Cardiac muscle cell (in vitro differentiated cells and primary cell): ENCODE results near the gene BMPR1A. TPM values are rescaled to one million over a fixed set of nuclear protein-coding genes. Genes with fewer than 3 reads are reported as not detected.
"Not testable (repeated sequence)": the region's sequence is repeated elsewhere in the genome, so short reads cannot be mapped to it uniquely, and the experiment has no call there.

Source experiments
- DNase-seq, 2 donors: peaks; one replicate each; pipeline versions ENCODE4 v3.0.0 to v3.0.0-alpha.2; 2010 to 2017; ENCODE audit warnings: low read depth in 1 of 2, low spot score in 1 of 2
- H3K27ac ChIP-seq: fragments of 200-600 bp; sonication (generic); 2 replicates; pipeline ENCODE4 v1.5.1; 2016
- H3K27me3 ChIP-seq: fragments of 200-600 bp; sonication (generic); 2 replicates; pipeline ENCODE4 v1.6.0; 2016; ENCODE audit warnings: control low read depth
- H3K36me3 ChIP-seq: fragments of 200-600 bp; sonication (generic); 2 replicates; pipeline ENCODE4 v1.5.1; 2016; ENCODE audit warnings: control low read depth
- H3K4me1 ChIP-seq: fragments of 200-600 bp; sonication (generic); 2 replicates; pipeline ENCODE4 v1.8.1; 2017; ENCODE audit warnings: low read depth, mild to moderate bottlenecking, mixed run types
- H3K4me3 ChIP-seq: fragments of 200-600 bp; sonication (generic); 2 replicates; pipeline ENCODE4 v1.5.1; 2016; ENCODE audit warnings: mild to moderate bottlenecking
- H3K9me3 ChIP-seq: fragments of 200-600 bp; sonication (generic); 2 replicates; pipeline ENCODE4 v1.5.1; 2017; ENCODE audit warnings: low read depth, mild to moderate bottlenecking, control low read depth
- polyA plus RNA-seq: library from polyadenylated mRNA; unstranded; fragments of >200 nt; fragmentation: Nextera tagmentation; extraction: Ambion mirVana; gene quantifications from 2 replicates; pipeline ENCODE4 v1.2.1, GENCODE V29; 2016
- total RNA-seq: library from RNA; depleted of rRNA; stranded (reverse); fragments of >200 nt; gene quantifications from 2 replicates; pipeline ENCODE4 v1.2.3, GENCODE V29; 2016
- TF ChIP-seq, protein P1 (sequence below): IDR thresholded peaks from 2 replicates; pipeline ENCODE4 v1.5.1; 2012; ENCODE audit warnings: low read depth, mild to moderate bottlenecking, low read length

BMPR1A gene
- total and polyA plus RNA-seq, 2 experiments from 2014 or later = 35.6 to 39.4 TPM

DNA sequence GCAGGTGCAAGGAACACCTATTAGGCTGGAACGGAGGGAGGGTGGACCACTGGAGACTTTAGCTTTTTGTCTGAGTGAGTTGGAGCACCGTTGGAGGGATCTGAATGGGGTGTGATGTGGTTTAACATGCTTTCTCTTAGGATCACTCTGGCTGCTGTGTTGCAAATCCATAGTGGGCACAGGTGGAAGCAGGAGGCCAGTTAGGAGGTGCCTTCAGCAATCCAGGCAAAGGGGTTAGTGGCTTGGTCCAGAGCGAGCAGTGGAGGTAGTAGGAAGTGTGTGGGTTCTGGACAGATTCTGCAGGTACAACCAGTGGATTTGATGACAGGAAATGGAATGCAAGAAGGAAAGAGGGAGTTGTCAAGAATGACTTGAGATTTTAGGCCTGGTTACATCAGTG lies 106.0 kb downstream of the BMPR1A start:
- H3K9me3 ChIP-seq = no peaks in the 10 kb centered on the region
- TF ChIP-seq, protein P1, sequence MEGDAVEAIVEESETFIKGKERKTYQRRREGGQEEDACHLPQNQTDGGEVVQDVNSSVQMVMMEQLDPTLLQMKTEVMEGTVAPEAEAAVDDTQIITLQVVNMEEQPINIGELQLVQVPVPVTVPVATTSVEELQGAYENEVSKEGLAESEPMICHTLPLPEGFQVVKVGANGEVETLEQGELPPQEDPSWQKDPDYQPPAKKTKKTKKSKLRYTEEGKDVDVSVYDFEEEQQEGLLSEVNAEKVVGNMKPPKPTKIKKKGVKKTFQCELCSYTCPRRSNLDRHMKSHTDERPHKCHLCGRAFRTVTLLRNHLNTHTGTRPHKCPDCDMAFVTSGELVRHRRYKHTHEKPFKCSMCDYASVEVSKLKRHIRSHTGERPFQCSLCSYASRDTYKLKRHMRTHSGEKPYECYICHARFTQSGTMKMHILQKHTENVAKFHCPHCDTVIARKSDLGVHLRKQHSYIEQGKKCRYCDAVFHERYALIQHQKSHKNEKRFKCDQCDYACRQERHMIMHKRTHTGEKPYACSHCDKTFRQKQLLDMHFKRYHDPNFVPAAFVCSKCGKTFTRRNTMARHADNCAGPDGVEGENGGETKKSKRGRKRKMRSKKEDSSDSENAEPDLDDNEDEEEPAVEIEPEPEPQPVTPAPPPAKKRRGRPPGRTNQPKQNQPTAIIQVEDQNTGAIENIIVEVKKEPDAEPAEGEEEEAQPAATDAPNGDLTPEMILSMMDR = no peak

GRCh38 chr10:86862786-86863483 lies 106.5 kb downstream of the BMPR1A start:
- Histone ChIP-seq H3K36me3 (no peaks in the 10 kb centered on the region), H3K27me3 (no peaks in the 10 kb centered on the region), H3K27ac (peak overlapping the region; percentile 93), H3K9me3 (no peaks in the 10 kb centered on the region), H3K4me1 (peaks cover 51% of the 10 kb centered on the region), H3K4me3 (no peak overlapping the region)
- TF ChIP-seq, protein P1 = no peak
- DNase-seq = no peak

More for the DNA sequence above, 106.0 kb downstream of the BMPR1A start:
- no peak for DNase-seq
- Histone ChIP-seq H3K27ac (peak overlapping the region; percentile 93), H3K4me3 (no peak overlapping the region), H3K4me1 (peaks cover 45% of the 10 kb centered on the region), H3K36me3 (no peaks in the 10 kb centered on the region), H3K27me3 (no peaks in the 10 kb centered on the region)

DNA sequence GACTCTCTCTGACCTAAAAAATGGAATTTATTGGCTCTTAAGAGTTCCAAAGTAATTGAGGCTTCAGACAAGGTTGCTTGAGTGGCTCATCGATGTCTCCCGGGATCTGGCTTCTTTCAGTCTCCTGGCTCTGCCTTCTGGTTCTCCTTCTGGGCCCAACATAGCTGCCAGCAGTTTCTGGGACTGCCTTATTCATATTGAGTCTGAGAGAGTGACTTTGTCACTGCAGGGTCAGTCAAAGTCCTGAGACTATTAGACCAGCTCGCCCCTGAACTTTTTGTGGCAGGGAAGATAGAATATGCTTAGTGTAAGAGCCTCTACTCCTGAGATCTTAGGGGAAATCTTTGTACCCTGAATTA lies 107.0 kb downstream of the BMPR1A start:
- H3K4me3 ChIP-seq = no peak overlapping the region
- peak overlapping the region; percentile 93 for H3K27ac ChIP-seq
- H3K36me3 ChIP-seq = no peaks in the 10 kb centered on the region
- H3K27me3 ChIP-seq = no peaks in the 10 kb centered on the region
- DNase-seq = peak in 1 of 2 donors; percentile 46
- TF ChIP-seq, protein P1 = no peak
- H3K4me1 ChIP-seq = peaks cover 56% of the 10 kb centered on the region
- no peaks in the 10 kb centered on the region for H3K9me3 ChIP-seq

GRCh38 chr10:86865011-86865811 lies 108.8 kb downstream of the BMPR1A start:
- H3K27me3 ChIP-seq, H3K4me3 ChIP-seq, H3K9me3 ChIP-seq, DNase-seq, H3K36me3 ChIP-seq: not testable (repeated sequence)
- Histone ChIP-seq H3K4me1 (peaks cover 62% of the 10 kb centered on the region), H3K27ac (peak overlapping the region; percentile 93)

DNA sequence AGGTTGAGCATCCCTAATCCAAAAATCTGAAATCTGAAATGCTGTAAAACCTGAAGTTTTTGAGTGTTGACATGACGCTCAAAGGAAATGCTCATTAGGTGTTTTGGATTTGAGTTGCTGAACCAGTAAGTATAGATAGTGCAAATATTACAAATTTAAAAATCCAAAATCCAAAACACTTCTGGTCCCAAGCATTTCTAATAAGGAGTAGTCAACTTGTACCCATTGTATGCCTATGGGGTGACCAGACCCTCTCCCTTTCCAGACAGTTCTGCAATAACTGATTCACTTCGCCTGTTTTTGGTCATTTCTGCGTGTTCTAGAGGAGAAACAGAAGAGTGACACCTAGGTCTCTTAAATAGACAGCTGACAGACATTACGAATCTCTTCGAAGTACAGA lies 110.7 kb downstream of the BMPR1A start:
- Histone ChIP-seq H3K36me3 (peaks cover 3% of the 10 kb centered on the region), H3K27me3 (no peaks in the 10 kb centered on the region), H3K4me1 (peaks cover 78% of the 10 kb centered on the region), H3K27ac (peak overlapping the region; percentile 98), H3K9me3 (no peaks in the 10 kb centered on the region), H3K4me3 (no peak overlapping the region)
- TF ChIP-seq, protein P1 = no peak
- no peak for DNase-seq

GRCh38 chr10:86868353-86868752 lies 111.9 kb downstream of the BMPR1A start:
- DNase-seq = peak; percentile 75 to 81
- peaks cover 3% of the 10 kb centered on the region for H3K36me3 ChIP-seq
- no peaks in the 10 kb centered on the region for H3K9me3 ChIP-seq
- peak overlapping the region; percentile 98 for H3K27ac ChIP-seq
- H3K4me1 ChIP-seq = peaks cover 78% of the 10 kb centered on the region
- TF ChIP-seq, protein P1 = no peak
- H3K4me3 ChIP-seq = no peak overlapping the region
- no peaks in the 10 kb centered on the region for H3K27me3 ChIP-seq
